ENCODE measurements around the gene NAV2.

Gene NAV2

DNA sequence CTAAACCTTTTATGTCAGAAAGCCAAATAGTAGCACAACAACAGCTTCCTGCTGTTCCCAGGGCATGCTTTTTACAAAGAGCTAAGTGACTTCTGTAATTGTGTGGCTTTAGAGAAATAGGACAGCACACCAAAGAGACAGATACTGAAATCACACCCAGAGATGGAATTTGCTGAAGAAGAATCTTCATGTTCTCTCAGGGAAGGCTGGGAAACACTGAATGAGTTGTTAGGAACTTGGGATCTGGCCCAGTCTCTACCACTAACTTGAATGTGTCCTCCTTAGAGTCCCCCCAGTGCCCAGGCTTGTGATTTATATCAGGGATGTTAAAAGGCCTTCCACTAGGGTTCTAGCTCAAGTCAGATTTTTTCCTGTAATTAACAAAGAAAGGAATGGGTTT is 272.5 kb downstream of the NAV2 start:
- no peak overlapping the region for H3K4me3 ChIP-seq (ENCODE audit: low read length)
- no peak for TF ChIP-seq CTCF (conservative IDR thresholded peaks at IDR 0.05; ENCODE audit: low read length)
- DNase-seq (ENCODE audit: low read depth) = peak; percentile 69

- no peak for TF ChIP-seq CTCF (conservative IDR thresholded peaks at IDR 0.05; ENCODE audit: low read length)
- no peak for DNase-seq (ENCODE audit: low read depth)
Observed at GRCh38 chr11:19987331-19987801, 274.7 kb downstream of the NAV2 start.

GRCh38 chr11:19988598-19988997 is 276.0 kb downstream of the NAV2 start:
- DNase-seq (ENCODE audit: low read depth) = peak; percentile 99
- no peak overlapping the region for H3K4me3 ChIP-seq (ENCODE audit: low read length)
- no peak for TF ChIP-seq CTCF (conservative IDR thresholded peaks at IDR 0.05; ENCODE audit: low read length)

More at GRCh38 chr11:19987331-19987801, 274.7 kb downstream of the NAV2 start:
- no peak overlapping the region for H3K4me3 ChIP-seq (ENCODE audit: low read length)

GRCh38 chr11:19989191-19989590 is 276.6 kb downstream of the NAV2 start:
- no peak overlapping the region for H3K4me3 ChIP-seq (ENCODE audit: low read length)
- DNase-seq (ENCODE audit: low read depth) = no peak
- TF ChIP-seq CTCF (conservative IDR thresholded peaks at IDR 0.05; ENCODE audit: low read length) = no peak

- no peak for TF ChIP-seq CTCF (conservative IDR thresholded peaks at IDR 0.05; ENCODE audit: low read length)
- DNase-seq (ENCODE audit: low read depth) = peak; percentile 16
Observed at GRCh38 chr11:19992162-19992561, 279.5 kb downstream of the NAV2 start.

GRCh38 chr11:19992998-19993397 is 280.4 kb downstream of the NAV2 start:
- no peak overlapping the region for H3K4me3 ChIP-seq (ENCODE audit: low read length)
- DNase-seq (ENCODE audit: low read depth) = no peak
- TF ChIP-seq CTCF (conservative IDR thresholded peaks at IDR 0.05; ENCODE audit: low read length) = no peak

More at GRCh38 chr11:19992162-19992561, 279.5 kb downstream of the NAV2 start:
- no peak overlapping the region for H3K4me3 ChIP-seq (ENCODE audit: low read length)

GRCh38 chr11:19994672-19995071 is 282.0 kb downstream of the NAV2 start:
- no peak overlapping the region for H3K4me3 ChIP-seq (ENCODE audit: low read length)
- DNase-seq (ENCODE audit: low read depth) = no peak
- no peak for TF ChIP-seq CTCF (conservative IDR thresholded peaks at IDR 0.05; ENCODE audit: low read length)
